NB4 (cell line): ENCODE measurements around the gene PLXNC1.

Experiments used
- CTCF ChIP-seq: IDR thresholded peaks from one replicate; pipeline ENCODE4 v1.5.1; 2012; ENCODE audit warnings: low read depth, low read length
- POLR2A ChIP-seq: IDR thresholded peaks from 2 replicates; pipeline ENCODE4 v1.6.1; 2011; ENCODE audit warnings: mild to moderate bottlenecking; ENCODE audit not compliant: insufficient read length; ENCODE audit errors: extremely low read depth

- TF ChIP-seq POLR2A (no peak), CTCF (no peak)
Measured at GRCh38 chr12:94239332-94239993, 91.1 kb downstream of the PLXNC1 start.
